H1 (cell line): ENCODE data around the gene SSNA1. TPM values are rescaled to one million over a fixed set of nuclear protein-coding genes. Genes with fewer than 3 reads are reported as not detected.
A peak's percentile ranks its signal among the peaks of the same experiment; 100 is the strongest.

Experiments
- CTCF ChIA-PET: fragments of 300-600 bp; sonication (Branson Sonifier 250); formaldehyde crosslinking; loops from one replicate; lab custom pipeline; 2021; ENCODE audit not compliant: partially characterized antibody; lab: Charles Lee
- POLR2A ChIA-PET: fragments of 300-600 bp; sonication (Branson Sonifier 250); formaldehyde crosslinking; loops from one replicate; lab custom pipeline; 2021; ENCODE audit warnings: inconsistent platforms; ENCODE audit not compliant: partially characterized antibody; lab: Charles Lee
- DNase-seq, 2 experiments: peaks; one replicate each; pipeline versions ENCODE4 v3.0.0 to v3.0.0-alpha.2; 2010 to 2022; ENCODE audit warnings: low spot score in 2 of 2, low read depth in 1 of 2, mixed read lengths in 1 of 2
- FAIRE-seq: peaks from 2 replicates; lab custom pipeline; 2011; peaks lifted over from hg19 to GRCh38; lab: Jason Lieb, UNC
- H2AFZ ChIP-seq: 2 replicates; pipeline ENCODE4 v1.8.1; 2012; ENCODE audit warnings: low read length, inconsistent platforms
- H2AK5ac ChIP-seq: 2 replicates; pipeline ENCODE4 v1.6.1; 2013; ENCODE audit warnings: low read depth, low read length
- H2BK120ac ChIP-seq: replicated peaks from 2 replicates; pipeline ENCODE3; 2013; ENCODE audit warnings: low read depth, low read length, inconsistent platforms
- H2BK12ac ChIP-seq: 2 replicates; pipeline ENCODE4 v1.6.1; 2013; ENCODE audit warnings: low read depth, low read length
- H2BK15ac ChIP-seq: 2 replicates; pipeline ENCODE4 v1.6.1; 2013; ENCODE audit warnings: low read length
- H2BK20ac ChIP-seq: 2 replicates; pipeline ENCODE4 v1.6.1; 2013; ENCODE audit warnings: low read length
- H2BK5ac ChIP-seq: 2 replicates; pipeline ENCODE4 v1.6.1; 2013; ENCODE audit warnings: low read depth, low read length
- H3K14ac ChIP-seq: 2 replicates; pipeline ENCODE4 v1.6.1; 2013; ENCODE audit warnings: inconsistent platforms; ENCODE audit not compliant: insufficient read length
- H3K18ac ChIP-seq: 2 replicates; pipeline ENCODE4 v1.6.1; 2013; ENCODE audit warnings: low read length; ENCODE audit errors: extremely low read depth
- H3K23ac ChIP-seq: 2 replicates; pipeline ENCODE4 v1.6.1; 2013; ENCODE audit warnings: inconsistent platforms; ENCODE audit not compliant: insufficient read length
- H3K23me2 ChIP-seq: 2 replicates; pipeline ENCODE4 v1.6.1; 2013; ENCODE audit warnings: low read depth, low read length
- H3K27ac ChIP-seq: 2 replicates; pipeline ENCODE4 v1.6.1; 2011; ENCODE audit warnings: low read depth, low read length, inconsistent platforms
- H3K27me3 ChIP-seq, 4 experiments: replicated peaks in 1 of 4; 1 replicate in 1 of 4; 2 replicates in 3 of 4; pipeline versions ENCODE4 v1.6.1 to v1.8.1; 2011 to 2013; ENCODE audit warnings: low read length in 3 of 4, mild to moderate bottlenecking in 3 of 4, inconsistent platforms in 2 of 4, mixed read lengths in 2 of 4, moderate library complexity in 1 of 4; ENCODE audit not compliant: control insufficient read depth in 3 of 4, insufficient read depth in 3 of 4; ENCODE audit errors: extremely low read depth in 1 of 4
- H3K36me3 ChIP-seq, 4 experiments: 2 replicates each; pipeline versions ENCODE4 v1.6.1 to v1.8.1; 2011 to 2013; ENCODE audit warnings: mild to moderate bottlenecking in 4 of 4, low read length in 3 of 4, moderate library complexity in 2 of 4, control low read depth in 1 of 4, inconsistent platforms in 1 of 4; ENCODE audit not compliant: insufficient read depth in 4 of 4, control insufficient read depth in 2 of 4
- H3K4ac ChIP-seq: replicated peaks from 2 replicates; pipeline ENCODE3; 2013; ENCODE audit warnings: low read length, low read depth, mixed read lengths, inconsistent platforms; ENCODE audit not compliant: insufficient read length
- H3K4me1 ChIP-seq, 4 experiments: replicated peaks in 1 of 4; 1 replicate in 1 of 4; 2 replicates in 3 of 4; pipeline versions ENCODE4 v1.6.1 to v1.8.1; 2011 to 2013; ENCODE audit warnings: low read length in 3 of 4, inconsistent platforms in 2 of 4, mixed read lengths in 1 of 4; ENCODE audit not compliant: insufficient read depth in 4 of 4, control insufficient read depth in 3 of 4
- H3K4me2 ChIP-seq, 2 experiments: 2 replicates each; pipeline versions ENCODE4 v1.6.1 to v1.8.1; 2011 to 2013; ENCODE audit warnings: low read depth in 2 of 2, low read length in 2 of 2, control low read depth in 1 of 2, inconsistent platforms in 1 of 2, mild to moderate bottlenecking in 1 of 2; ENCODE audit not compliant: insufficient read depth in 1 of 2
- H3K4me3 ChIP-seq, 4 experiments: fragments of 200-600, 300-600 bp in 1 of 4; sonication (generic), shearing (Covaris generic), sonication (Bioruptor Twin) in 1 of 4; 2 replicates each; pipeline versions ENCODE4 v1.5.1 to v1.8.1; 2011 to 2016; ENCODE audit warnings: low read length in 4 of 4, low read depth in 3 of 4, control low read depth in 2 of 4, inconsistent platforms in 2 of 4, mild to moderate bottlenecking in 2 of 4, mixed read lengths in 1 of 4, moderate library complexity in 1 of 4; ENCODE audit not compliant: insufficient read depth in 2 of 4; ENCODE audit errors: extremely low read depth in 1 of 4
- H3K56ac ChIP-seq: replicated peaks from 2 replicates; pipeline ENCODE3; 2013; ENCODE audit warnings: low read depth, mild to moderate bottlenecking, mixed read lengths, low read length, inconsistent platforms; ENCODE audit not compliant: insufficient read length
- H3K79me1 ChIP-seq: 2 replicates; pipeline ENCODE4 v1.6.1; 2013; ENCODE audit warnings: low read depth, low read length, control low read depth
- H3K79me2 ChIP-seq, 2 experiments: 2 replicates each; pipeline versions ENCODE4 v1.6.1 to v1.8.1; 2012 to 2013; ENCODE audit warnings: low read length in 2 of 2, mild to moderate bottlenecking in 2 of 2, inconsistent platforms in 1 of 2; ENCODE audit not compliant: insufficient read depth in 2 of 2, control insufficient read depth in 1 of 2
- H3K9ac ChIP-seq, 4 experiments: replicated peaks in 1 of 4; 1 replicate in 1 of 4; 2 replicates in 3 of 4; pipeline versions ENCODE4 v1.6.1 to v1.8.1; 2011 to 2013; ENCODE audit warnings: low read depth in 3 of 4, low read length in 3 of 4, control low read depth in 2 of 4, mild to moderate bottlenecking in 2 of 4, moderate library complexity in 2 of 4, inconsistent platforms in 1 of 4; ENCODE audit errors: extremely low read depth in 1 of 4
- H3K9me3 ChIP-seq, 2 experiments: 2 replicates each; pipeline versions ENCODE4 v1.6.1 to v1.8.1; 2012 to 2013; ENCODE audit warnings: mild to moderate bottlenecking in 2 of 2, moderate library complexity in 2 of 2, control low read depth in 1 of 2, inconsistent platforms in 1 of 2, low read depth in 1 of 2, low read length in 1 of 2, mixed read lengths in 1 of 2; ENCODE audit not compliant: insufficient read depth in 2 of 2
- H4K20me1 ChIP-seq, 2 experiments: replicated peaks in 1 of 2; 2 replicates each; pipeline versions ENCODE3 to v1.8.1; 2011 to 2013; ENCODE audit warnings: inconsistent platforms in 2 of 2, low read length in 2 of 2, mild to moderate bottlenecking in 1 of 2; ENCODE audit not compliant: insufficient read depth in 2 of 2, control insufficient read depth in 1 of 2
- H4K5ac ChIP-seq: 2 replicates; pipeline ENCODE4 v1.6.1; 2013; ENCODE audit warnings: low read length, low read depth, mixed read lengths, inconsistent platforms; ENCODE audit not compliant: insufficient read length
- H4K8ac ChIP-seq: 2 replicates; pipeline ENCODE4 v1.8.0; 2013; ENCODE audit warnings: mild to moderate bottlenecking, moderate library complexity, low read length, inconsistent platforms; ENCODE audit not compliant: insufficient read depth; ENCODE audit errors: extremely low read depth
- H4K91ac ChIP-seq: replicated peaks from 2 replicates; pipeline ENCODE3; 2013; ENCODE audit warnings: low read length, mixed read lengths, inconsistent platforms; ENCODE audit not compliant: insufficient read length
- JUN ChIP-seq: IDR thresholded peaks from 2 replicates; pipeline ENCODE4 v1.6.1; 2011; ENCODE audit warnings: low read depth, mild to moderate bottlenecking, improper control_type of control experiment, low read length
- KDM4A ChIP-seq: IDR thresholded peaks from one replicate; pipeline ENCODE4 v1.7.1; 2012; ENCODE audit warnings: low read depth, mild to moderate bottlenecking, moderate library complexity, low read length, inconsistent platforms; ENCODE audit not compliant: severe bottlenecking
- POLR2AphosphoS5 ChIP-seq: IDR thresholded peaks from 2 replicates; pipeline ENCODE4 v1.6.1; 2011; ENCODE audit warnings: low read depth, low read length
- SIRT6 ChIP-seq: IDR thresholded peaks from one replicate; pipeline ENCODE4 v1.7.1; 2012; ENCODE audit warnings: low read length, inconsistent platforms
- TBP ChIP-seq: IDR thresholded peaks from 2 replicates; pipeline ENCODE4 v1.6.1; 2011; ENCODE audit warnings: low read depth, low read length, improper control_type of control experiment
- WGBS, 2 experiments: shearing (Covaris generic) in 1 of 2; methylation state at CpG; one replicate each; pipeline versions ENCODE4 v1.1.6 to v1.1.7; 2013 to 2015; ENCODE audit warnings: low lambda C conversion rate in 2 of 2, mixed read lengths in 2 of 2, inconsistent platforms in 1 of 2, low coverage in 1 of 2, missing lambda C conversion rate in 1 of 2; ENCODE audit not compliant: insufficient replicate concordance in 2 of 2, insufficient coverage in 1 of 2, insufficient read length in 1 of 2; ENCODE audit errors: extremely low coverage in 1 of 2, missing lambda C conversion rate in 1 of 2; 5-methylcytosine and 5-hydroxymethylcytosine counted together
- polyA plus RNA-seq, 7 experiments: library from polyadenylated mRNA; depleted of rRNA in 3 of 7; stranded (reverse) in 5 of 7; unstranded in 2 of 7; fragments of >200 nt in 5 of 7; fragments of 200-250 nt in 2 of 7; gene quantifications; 1 replicate in 5 of 7; 2 replicates in 1 of 7; 4 replicates in 1 of 7; pipeline versions ENCODE4 v1.2.1 to v1.2.3, GENCODE V29; 2011 to 2013; ENCODE audit warnings: missing spikeins in 2 of 7, mixed read lengths in 2 of 7
- total RNA-seq: library from RNA; stranded (reverse); fragmentation: NEBNext Ultra II Directional; extraction: Animal tissue kit (Norgen Biotek cat#: 25700); gene quantifications from 2 replicates; pipeline ENCODE4 v1.2.1, GENCODE V29; 2021
- TF ChIP-seq, protein P1 (sequence below): IDR thresholded peaks from 2 replicates; pipeline ENCODE4 v1.6.1; 2012; ENCODE audit warnings: inconsistent platforms
- TF ChIP-seq, protein P2 (sequence below): IDR thresholded peaks from 2 replicates; pipeline ENCODE4 v1.6.1; 2012; ENCODE audit warnings: inconsistent platforms

The SSNA1 gene
- total and polyA plus RNA-seq, 2 of the 8 experiments (the other 6 are each of a cell fraction or from before 2014, with no cell fraction given) = 87.3 to 157 TPM

DNA sequence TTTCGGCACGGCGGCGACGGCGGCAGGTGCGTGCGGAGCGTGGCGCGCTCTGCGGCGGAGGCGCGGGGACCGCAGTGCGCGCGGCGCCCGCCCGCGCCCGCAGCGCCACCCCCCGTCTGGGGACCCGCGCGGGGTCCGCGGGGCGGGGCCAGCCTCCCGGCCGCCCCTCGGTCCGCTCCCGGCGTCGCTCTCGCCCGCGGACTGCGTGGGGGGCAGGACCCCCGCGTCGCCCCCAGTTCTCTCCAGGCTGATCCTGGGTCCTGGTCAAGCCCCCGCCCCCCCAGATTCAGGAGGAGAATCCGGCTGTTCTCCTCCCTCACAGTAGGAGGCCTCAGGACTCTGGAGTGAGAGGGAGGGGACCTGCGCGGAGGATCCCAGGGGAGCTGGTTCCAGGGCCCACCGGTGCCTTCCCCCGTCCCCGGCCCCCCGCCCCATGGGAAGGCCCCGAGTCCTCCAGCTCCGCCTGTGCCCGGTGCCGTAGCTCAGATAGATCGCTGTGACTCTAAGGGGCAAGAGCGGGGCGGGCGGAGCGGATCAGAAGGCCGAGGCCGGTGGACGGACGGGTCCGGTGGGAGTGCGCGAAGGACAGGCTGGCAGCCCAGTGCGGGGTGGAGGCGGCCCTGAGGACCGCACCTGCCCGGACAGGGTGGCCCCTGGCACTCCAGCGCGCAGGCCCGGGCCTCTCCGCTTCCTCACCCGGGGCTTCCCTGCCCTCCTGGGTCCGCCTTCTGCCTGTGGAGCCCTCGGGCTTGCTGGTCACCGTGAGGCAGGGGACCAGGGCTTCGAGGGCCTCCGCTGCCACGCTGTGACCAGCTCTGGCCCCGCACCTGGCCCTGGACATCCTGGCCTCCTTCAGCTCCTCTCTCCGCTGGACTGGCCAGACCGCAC lies 34.0 kb downstream of the SSNA1 start, which contains the start of gene RNF208:
RNF208 (minus strand) TSS at position 51 of the 888 bp plus-strand sequence. CDS start 1,028 bp downstream, outside the sequence.
- WGBS, 2 experiments = 16% methylated on average over 27 of the region's 88 CpGs; no CpG with 5 or more reads in 1 of the 2 experiments
- no peak within 1 kb of the TSS for H2AFZ ChIP-seq
- H4K91ac ChIP-seq = peak within 1 kb of the TSS; percentile 73
- peaks cover 0 to 6% of the 10 kb centered on the region in 2 experiments for H4K20me1 ChIP-seq
- no peak within 1 kb of the TSS for H2BK12ac ChIP-seq
- H2BK15ac ChIP-seq = 0 out of 2 replicates have a peak within 1 kb of the TSS, but pooled peaks have one; percentile 61
- H3K23me2 ChIP-seq = peaks cover 18% of the 10 kb centered on the region; the same call in 1 of the 2 replicates
- peak within 1 kb of the TSS; percentile 42 to 92 (median 76) for H3K4me3 ChIP-seq
- H3K4me2 ChIP-seq = peak within 1 kb of the TSS; percentile 77 to 95
- FAIRE-seq (no peak), DNase-seq (no peak)
- no peaks in the 10 kb centered on the region; a peak in 1 of 8 replicates for H3K36me3 ChIP-seq
- H3K9ac ChIP-seq = peak within 1 kb of the TSS in 1 of 4 experiments; percentile 54; a peak in 2 of 7 replicates
- no peak within 1 kb of the TSS for H2BK120ac ChIP-seq
- POLR2A ChIA-PET = interaction anchor here (0.6 to 69.9 kb wide), 13 partner anchors 9 to 93 kb away, joined by 3 to 1462 read pairs (median 3); partner anchors contain the start of genes ANAPC2, NDOR1, NELFB and SSNA1
- no peak within 1 kb of the TSS for H3K56ac ChIP-seq
- H3K18ac ChIP-seq = peak within 1 kb of the TSS; percentile 87
- no peaks in the 10 kb centered on the region for H3K79me1 ChIP-seq
- H3K27ac ChIP-seq = no peak within 1 kb of the TSS
- CTCF ChIA-PET = interaction anchor here (0.9 to 20.2 kb wide), 11 partner anchors 9 to 390 kb away, joined by 3 to 204 read pairs (median 5); partner anchors contain the start of genes ANAPC2, SSNA1, TPRN and TUBB4B
- peak within 1 kb of the TSS; percentile 26; the same call in 1 of the 2 replicates for H2AK5ac ChIP-seq
- H4K8ac ChIP-seq = no peak within 1 kb of the TSS; the same call in 1 of the 2 replicates
- H3K27me3 ChIP-seq = no peaks in the 10 kb centered on the region; a peak in 2 of 7 replicates
- peak within 1 kb of the TSS; percentile 49; the same call in 1 of the 2 replicates for H2BK5ac ChIP-seq
- no peak within 1 kb of the TSS for H3K23ac ChIP-seq
- no peak within 1 kb of the TSS for H2BK20ac ChIP-seq
- H3K4me1 ChIP-seq = peaks cover 0 to 19% (median 10%) of the 10 kb centered on the region in 4 experiments; a peak in 5 of 7 replicates
- no peak within 1 kb of the TSS for H3K4ac ChIP-seq
- H3K9me3 ChIP-seq = no peaks in the 10 kb centered on the region
- TF ChIP-seq POLR2AphosphoS5 (no peak), TBP (no peak), KDM4A (peak; percentile 79), JUN (no peak), SIRT6 (no peak)
- TF ChIP-seq, protein P1, sequence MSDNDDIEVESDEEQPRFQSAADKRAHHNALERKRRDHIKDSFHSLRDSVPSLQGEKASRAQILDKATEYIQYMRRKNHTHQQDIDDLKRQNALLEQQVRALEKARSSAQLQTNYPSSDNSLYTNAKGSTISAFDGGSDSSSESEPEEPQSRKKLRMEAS = 0 out of 2 replicates have a peak, but pooled peaks have one; percentile 40
- TF ChIP-seq, protein P2, sequence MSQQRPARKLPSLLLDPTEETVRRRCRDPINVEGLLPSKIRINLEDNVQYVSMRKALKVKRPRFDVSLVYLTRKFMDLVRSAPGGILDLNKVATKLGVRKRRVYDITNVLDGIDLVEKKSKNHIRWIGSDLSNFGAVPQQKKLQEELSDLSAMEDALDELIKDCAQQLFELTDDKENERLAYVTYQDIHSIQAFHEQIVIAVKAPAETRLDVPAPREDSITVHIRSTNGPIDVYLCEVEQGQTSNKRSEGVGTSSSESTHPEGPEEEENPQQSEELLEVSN = no peak
- TF ChIP-seq, all 59 proteins: peak for 2
- Histone ChIP-seq H3K14ac (no peak within 1 kb of the TSS), H3K79me2 (no peaks in the 10 kb centered on the region), H4K5ac (peak within 1 kb of the TSS; percentile 77)
